H9 (cell line): ENCODE results near the gene ZNF800. TPM values are rescaled to one million over a fixed set of nuclear protein-coding genes. Genes with fewer than 3 reads are reported as not detected.

Experiments used
- DNase-seq: peaks from one replicate; pipeline ENCODE4 v3.0.0-alpha.2; 2017
- H2AFZ ChIP-seq: one replicate; pipeline ENCODE4 v1.6.1; 2013; ENCODE audit warnings: mild to moderate bottlenecking, low read length, control low read depth, moderate library complexity
- H2AK5ac ChIP-seq: 2 replicates; pipeline ENCODE4 v1.6.1; 2013; ENCODE audit warnings: low read length, control low read depth, mixed read lengths; ENCODE audit not compliant: insufficient read length
- H2BK120ac ChIP-seq: one replicate; pipeline ENCODE4 v1.6.1; 2013; ENCODE audit warnings: low read depth, mild to moderate bottlenecking, low read length, control low read depth, inconsistent platforms; ENCODE audit not compliant: poor library complexity, severe bottlenecking
- H2BK12ac ChIP-seq: 2 replicates; pipeline ENCODE4 v1.6.1; 2013; ENCODE audit warnings: low read length, control low read depth, mixed read lengths, low read depth; ENCODE audit not compliant: insufficient read length
- H2BK15ac ChIP-seq: 2 replicates; pipeline ENCODE4 v1.6.1; 2013; ENCODE audit warnings: low read depth, low read length, control low read depth
- H2BK20ac ChIP-seq: one replicate; pipeline ENCODE4 v1.6.1; 2013; ENCODE audit warnings: low read depth, mild to moderate bottlenecking, low read length, control low read depth, inconsistent platforms; ENCODE audit not compliant: poor library complexity, severe bottlenecking
- H2BK5ac ChIP-seq: 2 replicates; pipeline ENCODE4 v1.6.1; 2013; ENCODE audit warnings: low read length, control low read depth, mixed read lengths; ENCODE audit not compliant: insufficient read length
- H3K14ac ChIP-seq: 2 replicates; pipeline ENCODE4 v1.6.1; 2013; ENCODE audit warnings: low read length, control low read depth; ENCODE audit not compliant: insufficient read depth
- H3K18ac ChIP-seq: 2 replicates; pipeline ENCODE4 v1.6.1; 2013; ENCODE audit warnings: low read depth, mild to moderate bottlenecking, mixed read lengths, low read length, control low read depth; ENCODE audit not compliant: insufficient read length
- H3K23ac ChIP-seq: 2 replicates; pipeline ENCODE4 v1.6.1; 2013; ENCODE audit warnings: low read length, control low read depth, mixed read lengths, low read depth; ENCODE audit not compliant: insufficient read length
- H3K23me2 ChIP-seq: 2 replicates; pipeline ENCODE4 v1.6.1; 2013; ENCODE audit warnings: low read depth, mild to moderate bottlenecking, mixed read lengths, low read length, control low read depth; ENCODE audit not compliant: insufficient read length, poor library complexity, severe bottlenecking
- H3K27ac ChIP-seq: 2 replicates; pipeline ENCODE4 v1.5.1; 2013; ENCODE audit warnings: low read length, control low read depth, mixed read lengths, low read depth; ENCODE audit not compliant: insufficient read length
- H3K27me3 ChIP-seq: 2 replicates; pipeline ENCODE4 v1.6.1; 2013; ENCODE audit warnings: low read length, control low read depth, inconsistent platforms; ENCODE audit not compliant: insufficient read depth
- H3K4ac ChIP-seq: 2 replicates; pipeline ENCODE4 v1.6.1; 2013; ENCODE audit warnings: low read depth, mild to moderate bottlenecking, control low read depth, inconsistent platforms, low read length, moderate library complexity
- H3K4me1 ChIP-seq: 2 replicates; pipeline ENCODE4 v1.6.1; 2013; ENCODE audit warnings: low read length, control low read depth, inconsistent platforms; ENCODE audit not compliant: insufficient read depth
- H3K4me2 ChIP-seq: 2 replicates; pipeline ENCODE4 v1.6.1; 2013; ENCODE audit warnings: low read length, control low read depth, mixed read lengths; ENCODE audit not compliant: insufficient read length, insufficient read depth
- H3K56ac ChIP-seq: 2 replicates; pipeline ENCODE4 v1.6.1; 2013; ENCODE audit warnings: low read depth, mild to moderate bottlenecking, mixed read lengths, low read length, control low read depth; ENCODE audit not compliant: insufficient read length
- H3K79me1 ChIP-seq: 2 replicates; pipeline ENCODE4 v1.6.1; 2013; ENCODE audit warnings: low read depth, mild to moderate bottlenecking, moderate library complexity, low read length, control low read depth, inconsistent platforms; ENCODE audit not compliant: insufficient read depth, poor library complexity, severe bottlenecking
- H3K79me2 ChIP-seq: 2 replicates; pipeline ENCODE4 v1.6.1; 2013; ENCODE audit warnings: low read length, control low read depth, inconsistent platforms; ENCODE audit not compliant: insufficient read depth
- H3K9ac ChIP-seq: 2 replicates; pipeline ENCODE4 v1.6.1; 2013; ENCODE audit warnings: low read length, control low read depth, mixed read lengths; ENCODE audit not compliant: insufficient read length; ENCODE audit errors: extremely low read depth
- H3K9me3 ChIP-seq: one replicate; pipeline ENCODE4 v1.6.1; 2013; ENCODE audit warnings: low read depth, low read length, inconsistent platforms; ENCODE audit not compliant: control insufficient read depth
- H3T11ph ChIP-seq: one replicate; pipeline ENCODE4 v1.6.1; 2013; ENCODE audit warnings: mild to moderate bottlenecking, low read length, control low read depth, inconsistent platforms
- H4K20me1 ChIP-seq: one replicate; pipeline ENCODE4 v1.6.1; 2013; ENCODE audit not compliant: control insufficient read depth, insufficient read length, insufficient read depth
- H4K5ac ChIP-seq: 2 replicates; pipeline ENCODE4 v1.6.1; 2013; ENCODE audit warnings: low read depth, mild to moderate bottlenecking, mixed read lengths, low read length, control low read depth; ENCODE audit not compliant: insufficient read length
- H4K8ac ChIP-seq: replicated peaks from 2 replicates; pipeline ENCODE4 v1.6.1; 2013; ENCODE audit warnings: low read length, control low read depth, mixed read lengths, low read depth; ENCODE audit not compliant: insufficient read length
- H4K91ac ChIP-seq: 2 replicates; pipeline ENCODE4 v1.6.1; 2013; ENCODE audit warnings: low read depth, mild to moderate bottlenecking, moderate library complexity, mixed read lengths, low read length, control low read depth; ENCODE audit not compliant: insufficient read length
- H3K27ac Mint-ChIP-seq, 3 experiments: 2 replicates in 2 of 3; 3 replicates in 1 of 3; pipeline ENCODE4 v1.8.0; 2020 to 2021; ENCODE audit warnings: mixed read lengths in 3 of 3, mild to moderate bottlenecking in 1 of 3, moderate library complexity in 1 of 3
- H3K27me3 Mint-ChIP-seq: 2 replicates; pipeline ENCODE4 v1.8.0; 2021; ENCODE audit warnings: low read depth, mild to moderate bottlenecking, moderate library complexity, mixed read lengths
- H3K36me3 Mint-ChIP-seq, 3 experiments: 2 replicates in 2 of 3; 3 replicates in 1 of 3; pipeline ENCODE4 v1.8.0; 2020 to 2021; ENCODE audit warnings: low read depth in 3 of 3, mixed read lengths in 3 of 3; ENCODE audit not compliant: insufficient read depth in 1 of 3
- H3K4me1 Mint-ChIP-seq, 2 experiments: 2 replicates each; pipeline ENCODE4 v1.8.0; 2020; ENCODE audit warnings: mixed read lengths in 2 of 2
- H3K4me3 Mint-ChIP-seq, 2 experiments: 2 replicates in 1 of 2; 3 replicates in 1 of 2; pipeline ENCODE4 v1.8.0; 2020 to 2021; ENCODE audit warnings: mild to moderate bottlenecking in 2 of 2, mixed read lengths in 2 of 2, moderate library complexity in 1 of 2
- H3K9me3 Mint-ChIP-seq, 2 experiments: 2 replicates in 1 of 2; 3 replicates in 1 of 2; pipeline ENCODE4 v1.8.0; 2020; ENCODE audit warnings: mild to moderate bottlenecking in 2 of 2, mixed read lengths in 2 of 2, moderate library complexity in 1 of 2
- WGBS: extraction: QIAGEN DNeasy Blood & Tissue Kit; methylation state at CpG from one replicate; pipeline ENCODE4 v1.1.7; 2013; ENCODE audit warnings: missing lambda C conversion rate, low lambda C conversion rate, mixed read lengths; ENCODE audit not compliant: insufficient read length; ENCODE audit errors: extremely low coverage; 5-methylcytosine and 5-hydroxymethylcytosine counted together
- total RNA-seq: library from RNA; stranded (reverse); gene quantifications from 2 replicates; pipeline ENCODE4 v1.2.1, GENCODE V29; 2021
- TF ChIP-seq, protein P1 (sequence below): fragments of 200-600 bp; sonication (generic); conservative IDR thresholded peaks from 3 replicates; pipeline ENCODE4 v1.8.0; 2021; ENCODE audit warnings: antibody characterized with exemption, mild to moderate bottlenecking

Gene ZNF800
- total RNA-seq, 1 experiment from 2014 or later: 11.0 TPM

DNA sequence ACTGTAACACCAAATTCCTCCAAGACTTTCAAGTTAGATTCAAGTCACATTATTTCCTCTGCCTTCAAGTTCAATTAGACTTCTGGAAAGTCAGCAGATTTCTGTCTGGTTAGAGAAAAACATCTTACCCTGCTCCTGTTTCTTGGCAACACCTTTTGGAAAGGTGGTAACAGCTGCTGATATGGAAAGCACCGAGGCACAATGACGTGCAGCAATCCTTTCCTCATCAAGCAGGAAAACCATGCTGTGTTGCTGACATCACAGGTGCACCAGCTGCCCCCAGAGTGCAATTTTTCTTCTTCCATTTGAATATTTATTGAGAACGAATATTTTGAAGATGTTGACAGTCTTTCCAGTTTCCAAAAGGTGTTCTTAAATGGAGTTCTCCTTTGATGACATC, 41.9 kb downstream of the ZNF800 start:
- no peak overlapping the region for H3K4me2 ChIP-seq
- WGBS: no CpG with 5 or more reads among the region's 3 CpGs

More for the DNA sequence above, 41.9 kb downstream of the ZNF800 start:
- Histone ChIP-seq H4K5ac (no peak overlapping the region), H3K56ac (no peak overlapping the region), H3K27ac (no peak overlapping the region), H3K27me3 (peaks cover 4% of the 10 kb centered on the region; the same call in 1 of the 2 replicates), H2BK120ac (no peak overlapping the region), H3K9ac (no peak overlapping the region), H2BK20ac (no peak overlapping the region), H3K9me3 (no peaks in the 10 kb centered on the region), H3K18ac (no peak overlapping the region), H3K23ac (no peak overlapping the region), H2BK15ac (no peak overlapping the region), H3K23me2 (no peaks in the 10 kb centered on the region), H3K79me2 (no peaks in the 10 kb centered on the region), H2AK5ac (no peak overlapping the region), H4K91ac (no peak overlapping the region), H3K79me1 (no peaks in the 10 kb centered on the region), H2BK12ac (no peak overlapping the region), H3K4ac (no peak overlapping the region), H2AFZ (no peak overlapping the region), H2BK5ac (no peak overlapping the region), H4K20me1 (no peaks in the 10 kb centered on the region), H3T11ph (no peak overlapping the region), H3K14ac (no peak overlapping the region), H3K4me1 (no peaks in the 10 kb centered on the region), H4K8ac (no peak overlapping the region)
- DNase-seq: no peak
- TF ChIP-seq, protein P1, sequence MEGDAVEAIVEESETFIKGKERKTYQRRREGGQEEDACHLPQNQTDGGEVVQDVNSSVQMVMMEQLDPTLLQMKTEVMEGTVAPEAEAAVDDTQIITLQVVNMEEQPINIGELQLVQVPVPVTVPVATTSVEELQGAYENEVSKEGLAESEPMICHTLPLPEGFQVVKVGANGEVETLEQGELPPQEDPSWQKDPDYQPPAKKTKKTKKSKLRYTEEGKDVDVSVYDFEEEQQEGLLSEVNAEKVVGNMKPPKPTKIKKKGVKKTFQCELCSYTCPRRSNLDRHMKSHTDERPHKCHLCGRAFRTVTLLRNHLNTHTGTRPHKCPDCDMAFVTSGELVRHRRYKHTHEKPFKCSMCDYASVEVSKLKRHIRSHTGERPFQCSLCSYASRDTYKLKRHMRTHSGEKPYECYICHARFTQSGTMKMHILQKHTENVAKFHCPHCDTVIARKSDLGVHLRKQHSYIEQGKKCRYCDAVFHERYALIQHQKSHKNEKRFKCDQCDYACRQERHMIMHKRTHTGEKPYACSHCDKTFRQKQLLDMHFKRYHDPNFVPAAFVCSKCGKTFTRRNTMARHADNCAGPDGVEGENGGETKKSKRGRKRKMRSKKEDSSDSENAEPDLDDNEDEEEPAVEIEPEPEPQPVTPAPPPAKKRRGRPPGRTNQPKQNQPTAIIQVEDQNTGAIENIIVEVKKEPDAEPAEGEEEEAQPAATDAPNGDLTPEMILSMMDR: no peak
- Mint-ChIP-seq H3K27me3 (peaks cover 43% of the 10 kb centered on the region), H3K4me3 (no peak overlapping the region), H3K9me3 (peaks cover 0 to 6% of the 10 kb centered on the region in 2 experiments; a peak in 2 of 5 replicates), H3K4me1 (peaks cover 1 to 5% of the 10 kb centered on the region in 2 experiments; a peak in 1 of 4 replicates), H3K27ac (no peak overlapping the region), H3K36me3 (no peaks in the 10 kb centered on the region)
